ENCODE measurements around the gene GNG7.
"Not testable (repeated sequence)": the region's sequence is repeated elsewhere in the genome, so short reads cannot be mapped to it uniquely, and the experiment has no call there.

The GNG7 gene

DNA sequence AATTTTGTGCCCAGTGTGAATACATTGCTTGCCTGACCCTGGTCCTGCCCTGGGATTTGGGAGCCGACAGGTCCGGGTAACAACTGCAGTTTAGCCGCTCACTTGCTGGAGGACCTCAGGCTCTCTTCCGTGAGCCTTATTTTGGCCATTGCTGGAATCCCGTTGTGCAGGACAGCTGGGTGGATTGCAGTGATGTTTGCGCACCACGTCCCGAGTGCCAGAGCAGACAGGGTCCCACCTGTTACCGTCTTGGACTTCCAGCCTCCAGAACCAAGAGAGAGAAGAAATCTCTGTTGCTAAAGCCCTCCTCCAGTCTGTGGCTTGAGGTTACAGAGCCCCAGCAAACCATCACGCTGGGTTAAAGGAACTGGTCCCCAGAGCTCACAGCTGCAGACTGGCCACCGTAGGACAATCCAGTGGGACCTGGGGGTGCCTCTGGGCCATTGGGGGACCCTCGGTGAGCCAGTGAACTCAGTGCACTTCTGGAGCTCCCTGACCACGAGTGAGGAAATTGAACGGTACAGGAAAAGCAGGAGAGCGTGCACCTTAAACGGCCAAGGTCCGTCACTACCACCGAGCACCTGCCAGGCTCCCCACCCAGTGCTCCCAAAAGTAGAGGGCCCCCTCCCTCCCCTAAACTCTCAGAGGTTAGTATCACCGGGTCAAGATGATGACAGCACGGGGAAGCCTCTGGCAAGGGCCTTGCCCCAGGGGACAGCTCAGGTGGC lies 92.9 kb downstream of the GNG7 start:
- Mint-ChIP-seq H3K4me1 (peaks cover 61% of the 10 kb centered on the region), H3K9me3 (no peaks in the 10 kb centered on the region), H3K36me3 (ENCODE audit: low read depth) (peaks cover 4% of the 10 kb centered on the region), H3K27ac (peak overlapping the region; percentile 49), H3K4me3 (peak overlapping the region; percentile 6), H3K27me3 (peaks cover 12% of the 10 kb centered on the region)
- DNase-seq, result no peak
- no peak for ATAC-seq

DNA sequence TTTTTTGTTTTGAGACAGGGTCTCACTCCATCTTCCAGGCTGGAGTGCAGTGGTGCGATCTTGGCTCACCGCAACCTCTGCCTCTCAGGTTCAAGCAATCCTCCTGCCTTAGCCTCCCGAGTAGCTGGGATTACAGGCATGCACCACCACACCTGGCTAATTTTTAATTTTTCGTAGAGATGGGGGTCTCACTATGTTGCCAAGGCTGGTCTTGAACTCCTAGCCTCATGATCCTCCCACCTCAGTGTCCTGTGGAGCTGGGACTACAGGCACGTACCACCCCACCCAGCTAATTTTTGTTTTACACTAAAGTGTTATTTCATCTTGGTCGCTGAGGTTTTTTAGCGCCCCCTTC lies 93.5 kb downstream of the GNG7 start:
- Mint-ChIP-seq H3K4me3 (peak overlapping the region; percentile 6), H3K4me1 (peaks cover 55% of the 10 kb centered on the region), H3K27me3 (peaks cover 12% of the 10 kb centered on the region), H3K27ac (peak overlapping the region; percentile 49)
- H3K9me3 Mint-ChIP-seq; ATAC-seq; H3K36me3 Mint-ChIP-seq (ENCODE audit: low read depth); DNase-seq: not testable (repeated sequence)

DNA sequence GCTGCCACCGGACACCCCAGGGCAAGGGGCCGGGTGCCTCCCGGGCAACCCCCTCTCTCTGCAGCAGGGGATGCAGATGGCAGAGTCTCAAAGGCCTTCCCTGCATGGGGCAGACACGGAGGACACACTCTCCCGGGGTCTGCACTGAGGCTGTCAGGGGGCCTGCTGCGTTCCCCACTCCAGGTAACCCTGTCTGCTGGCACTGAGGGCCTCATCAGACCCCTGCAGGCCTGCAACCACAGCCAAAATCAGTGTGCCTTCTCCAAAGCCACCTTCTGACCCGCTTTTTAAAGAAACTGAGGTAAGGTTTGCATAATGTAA lies 93.9 kb downstream of the GNG7 start:
- peak overlapping the region; percentile 6 for H3K4me3 Mint-ChIP-seq
- H3K4me1 Mint-ChIP-seq, result peaks cover 51% of the 10 kb centered on the region
- H3K27ac Mint-ChIP-seq, result peak overlapping the region; percentile 49

GRCh38 chr19:2607712-2608601 lies 94.5 kb downstream of the GNG7 start:
- Mint-ChIP-seq H3K9me3 (no peaks in the 10 kb centered on the region), H3K27me3 (peaks cover 12% of the 10 kb centered on the region), H3K27ac (peak overlapping the region; percentile 88), H3K36me3 (ENCODE audit: low read depth) (peaks cover 4% of the 10 kb centered on the region), H3K4me3 (peak overlapping the region; percentile 63), H3K4me1 (peaks cover 46% of the 10 kb centered on the region)
- peak; percentile 73 for ATAC-seq
- DNase-seq, result peak; percentile 91

More for the DNA sequence above, 93.9 kb downstream of the GNG7 start:
- H3K27me3 Mint-ChIP-seq, result peaks cover 12% of the 10 kb centered on the region
- H3K9me3 Mint-ChIP-seq, result no peaks in the 10 kb centered on the region
- DNase-seq (no peak), ATAC-seq (peak; percentile 35)
- H3K36me3 Mint-ChIP-seq (ENCODE audit: low read depth), result peaks cover 4% of the 10 kb centered on the region

GRCh38 chr19:2606774-2607173 lies 95.7 kb downstream of the GNG7 start:
- not testable (repeated sequence) for H3K4me3 Mint-ChIP-seq; H3K36me3 Mint-ChIP-seq (ENCODE audit: low read depth); ATAC-seq; DNase-seq; H3K27ac Mint-ChIP-seq; H3K9me3 Mint-ChIP-seq
- Mint-ChIP-seq H3K27me3 (peaks cover 18% of the 10 kb centered on the region), H3K4me1 (peaks cover 42% of the 10 kb centered on the region)

- not testable (repeated sequence) for H3K9me3 Mint-ChIP-seq; H3K36me3 Mint-ChIP-seq (ENCODE audit: low read depth); H3K4me3 Mint-ChIP-seq; ATAC-seq; H3K27ac Mint-ChIP-seq; DNase-seq
- peaks cover 40% of the 10 kb centered on the region for H3K4me1 Mint-ChIP-seq
- H3K27me3 Mint-ChIP-seq, result peaks cover 23% of the 10 kb centered on the region
Observed at GRCh38 chr19:2605889-2606288, 96.6 kb downstream of the GNG7 start.

- peaks cover 23% of the 10 kb centered on the region for H3K27me3 Mint-ChIP-seq
- no peak overlapping the region for H3K27ac Mint-ChIP-seq
- H3K36me3 Mint-ChIP-seq (ENCODE audit: low read depth), result peaks cover 4% of the 10 kb centered on the region
- no peak for ATAC-seq
- no peak for DNase-seq
- no peak overlapping the region for H3K4me3 Mint-ChIP-seq
- H3K4me1 Mint-ChIP-seq, result peaks cover 38% of the 10 kb centered on the region
- no peaks in the 10 kb centered on the region for H3K9me3 Mint-ChIP-seq
Observed at GRCh38 chr19:2604747-2605329, 97.7 kb downstream of the GNG7 start.

- no peak for DNase-seq
- H3K4me3 Mint-ChIP-seq, result no peak overlapping the region
- peaks cover 4% of the 10 kb centered on the region for H3K36me3 Mint-ChIP-seq (ENCODE audit: low read depth)
- peaks cover 35% of the 10 kb centered on the region for H3K4me1 Mint-ChIP-seq
- no peaks in the 10 kb centered on the region for H3K9me3 Mint-ChIP-seq
- no peak overlapping the region for H3K27ac Mint-ChIP-seq
- peaks cover 18% of the 10 kb centered on the region for H3K27me3 Mint-ChIP-seq
- no peak for ATAC-seq
Observed at GRCh38 chr19:2603334-2603733, 99.2 kb downstream of the GNG7 start.

DNA sequence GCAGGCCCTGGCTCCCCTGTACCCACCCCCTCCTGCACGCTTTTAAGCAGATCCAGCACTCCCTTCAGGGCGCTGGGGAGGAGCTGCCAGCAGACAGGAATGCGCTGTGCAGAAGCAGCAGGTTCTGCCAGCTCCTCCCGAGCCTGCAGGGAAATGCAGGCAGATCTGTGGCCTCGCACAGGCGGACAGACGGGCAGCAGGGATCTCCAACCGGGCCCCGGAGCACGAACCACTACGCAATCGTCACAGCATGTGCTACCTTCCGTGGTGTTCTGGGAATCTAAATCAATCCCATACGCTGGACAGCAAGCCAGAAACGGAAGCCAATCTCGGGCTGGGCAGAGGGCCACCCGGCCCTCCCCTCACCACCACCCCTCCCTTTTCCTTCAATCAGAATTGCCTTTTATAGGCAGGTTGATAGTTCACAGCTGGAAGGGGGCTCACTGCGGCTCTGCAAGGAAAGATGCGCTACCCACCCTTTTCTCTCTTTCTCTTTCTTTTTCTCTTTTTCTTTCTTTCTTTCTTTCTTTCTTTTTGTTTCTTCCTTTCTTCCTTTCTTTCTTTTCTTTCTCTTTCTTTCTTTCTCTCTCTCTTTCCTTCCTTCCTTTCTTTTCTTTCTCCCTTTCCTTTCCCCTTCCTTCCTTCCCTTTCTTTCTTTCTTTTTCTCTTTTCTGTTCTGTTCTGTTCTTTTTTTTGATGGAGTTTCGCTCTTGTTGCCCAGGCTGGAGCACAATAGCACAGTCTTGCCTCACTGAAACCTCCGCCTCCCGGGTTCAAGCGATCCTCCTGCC lies 99.9 kb downstream of the GNG7 start:
- Mint-ChIP-seq H3K27ac (no peak overlapping the region), H3K9me3 (no peaks in the 10 kb centered on the region), H3K4me1 (peaks cover 32% of the 10 kb centered on the region), H3K4me3 (no peak overlapping the region), H3K36me3 (ENCODE audit: low read depth) (no peaks in the 10 kb centered on the region), H3K27me3 (peaks cover 13% of the 10 kb centered on the region)
- no peak for DNase-seq
- no peak for ATAC-seq

- Mint-ChIP-seq H3K4me3 (no peak overlapping the region), H3K4me1 (peaks cover 22% of the 10 kb centered on the region), H3K27ac (no peak overlapping the region), H3K27me3 (peaks cover 17% of the 10 kb centered on the region), H3K9me3 (no peaks in the 10 kb centered on the region), H3K36me3 (ENCODE audit: low read depth) (no peaks in the 10 kb centered on the region)
- DNase-seq, result no peak
- ATAC-seq, result no peak
Observed at GRCh38 chr19:2600914-2601870, 101.3 kb downstream of the GNG7 start.

DNA sequence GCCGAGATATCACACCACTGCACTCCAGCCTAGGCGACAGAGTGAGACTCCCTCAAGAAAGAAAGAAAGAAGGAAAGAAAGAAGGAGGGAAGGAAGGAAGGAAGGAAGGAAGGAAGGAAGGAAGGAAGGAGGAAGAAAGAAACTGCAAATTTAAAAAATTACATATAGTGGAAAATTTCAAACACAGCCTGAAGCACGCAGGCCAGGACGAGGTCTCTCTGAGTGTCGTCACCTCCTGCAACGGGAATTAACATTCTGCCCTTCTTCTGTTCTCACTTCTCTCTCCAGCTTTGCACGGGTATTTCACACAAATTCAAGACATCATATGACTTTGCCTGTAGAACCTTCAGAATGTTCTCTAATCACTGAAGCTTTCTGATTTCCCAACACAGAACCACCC lies 108.2 kb downstream of the GNG7 start:
- Mint-ChIP-seq H3K27ac (no peak overlapping the region), H3K36me3 (ENCODE audit: low read depth) (no peaks in the 10 kb centered on the region), H3K4me3 (no peak overlapping the region), H3K9me3 (peaks cover 4% of the 10 kb centered on the region), H3K27me3 (peaks cover 25% of the 10 kb centered on the region), H3K4me1 (peaks cover 16% of the 10 kb centered on the region)
- DNase-seq (no peak), ATAC-seq (no peak)

GRCh38 chr19:2592824-2593223 lies 109.7 kb downstream of the GNG7 start:
- ATAC-seq (no peak), DNase-seq (no peak)
- Mint-ChIP-seq H3K4me3 (no peak overlapping the region), H3K9me3 (peaks cover 4% of the 10 kb centered on the region), H3K36me3 (ENCODE audit: low read depth) (no peaks in the 10 kb centered on the region), H3K4me1 (peaks cover 4% of the 10 kb centered on the region), H3K27ac (no peak overlapping the region), H3K27me3 (peaks cover 25% of the 10 kb centered on the region)

GRCh38 chr19:2591537-2592291 lies 110.8 kb downstream of the GNG7 start:
- no peaks in the 10 kb centered on the region for H3K36me3 Mint-ChIP-seq (ENCODE audit: low read depth)
- peaks cover 24% of the 10 kb centered on the region for H3K27me3 Mint-ChIP-seq
- peaks cover 4% of the 10 kb centered on the region for H3K9me3 Mint-ChIP-seq
- no peak for DNase-seq
- ATAC-seq, result no peak
- no peak overlapping the region for H3K27ac Mint-ChIP-seq
- H3K4me3 Mint-ChIP-seq, result no peak overlapping the region
- H3K4me1 Mint-ChIP-seq, result peaks cover 4% of the 10 kb centered on the region
